HG03432 (cell line): ENCODE results near the gene XXYLT1.

Experiments
- ATAC-seq: cut with Tn5 transposase; IDR thresholded peaks from one replicate; pipeline ENCODE4 v1.9.1; 2021; ENCODE audit warnings: mild to moderate bottlenecking, moderate library complexity; ENCODE audit not compliant: unreplicated experiment

The XXYLT1 gene

DNA sequence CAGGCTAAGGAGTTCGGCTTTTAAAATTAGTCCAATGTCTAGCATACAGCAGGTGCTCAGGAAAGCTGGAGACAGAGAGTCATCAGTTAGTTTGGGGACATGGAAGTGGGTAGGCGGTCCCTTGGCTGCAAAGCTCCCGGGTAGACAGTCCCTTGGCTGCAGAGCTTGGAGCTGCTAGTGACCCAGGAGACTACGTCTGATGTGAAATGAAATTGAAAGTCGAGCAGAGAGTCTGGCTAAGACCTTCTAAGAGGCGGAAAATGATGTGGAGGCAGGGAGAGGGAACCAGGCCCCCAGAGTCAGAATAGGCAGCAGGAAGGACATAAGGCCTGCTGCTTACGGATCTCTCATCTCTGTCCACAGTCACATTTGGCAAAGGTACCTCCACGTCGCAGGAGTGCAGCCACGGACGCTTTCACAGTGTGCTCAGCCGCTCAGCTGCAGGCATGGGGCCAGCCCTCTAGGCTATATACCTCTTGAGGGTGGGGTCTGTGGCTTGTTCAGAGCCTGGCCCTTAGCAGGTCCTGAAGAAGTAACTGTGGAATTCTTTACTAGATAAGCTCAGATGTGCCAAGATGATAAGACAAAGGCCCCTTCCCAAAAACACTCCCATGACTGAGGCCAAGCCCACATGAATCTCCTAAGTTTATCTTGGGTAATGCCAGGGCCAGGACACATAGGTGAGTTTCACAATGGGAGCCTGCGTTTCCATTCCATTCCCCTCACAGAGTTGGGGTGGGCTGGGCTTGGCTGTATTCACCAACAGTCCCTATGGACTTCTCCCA lies 131.7 kb downstream of the XXYLT1 start:
- ATAC-seq = peak; percentile 82

DNA sequence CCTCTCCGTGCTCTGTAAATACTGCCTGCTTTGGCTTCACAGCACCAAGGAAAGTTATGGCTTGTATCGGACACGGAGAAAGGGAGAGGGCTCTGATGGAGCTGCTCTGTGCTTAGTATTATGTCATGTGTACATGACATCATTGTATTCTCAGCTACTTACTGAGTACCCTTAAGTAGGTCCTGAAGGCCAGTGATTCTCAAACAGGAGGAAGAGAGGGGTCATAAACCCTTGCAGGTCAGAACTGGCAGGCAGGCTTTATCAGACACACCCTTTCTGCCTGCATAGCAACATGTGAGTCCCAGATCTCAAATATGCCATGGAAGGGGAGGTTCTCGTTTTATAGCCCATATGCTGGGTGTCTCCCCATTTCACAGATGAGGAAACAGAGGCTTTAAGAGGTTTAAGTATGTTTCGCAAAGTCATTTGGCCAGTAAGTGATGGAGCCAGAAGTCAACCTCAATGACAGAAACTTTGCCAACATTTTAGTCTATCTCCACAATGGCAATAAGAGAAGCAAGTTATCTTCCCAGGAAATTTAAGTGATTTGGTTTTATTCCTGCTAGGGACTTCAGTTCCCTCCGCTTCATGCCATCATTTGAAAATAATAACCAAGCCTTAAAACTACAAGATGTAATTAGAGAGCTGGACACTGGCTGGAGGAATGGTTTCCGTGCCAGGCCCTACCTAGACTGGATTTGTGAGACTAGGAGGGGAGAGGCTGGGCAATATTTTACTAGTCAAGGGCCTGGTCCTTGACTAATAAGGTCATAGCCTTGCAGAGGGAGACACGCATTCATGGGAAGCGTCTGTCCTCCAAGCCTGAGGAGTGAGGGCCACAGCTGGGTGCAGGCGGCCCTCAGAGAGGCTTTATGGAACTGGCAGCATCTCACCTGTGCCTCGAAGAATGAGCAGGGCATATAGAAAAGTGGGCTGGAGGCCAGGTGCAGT lies 133.0 kb downstream of the XXYLT1 start:
- ATAC-seq = no peak

DNA sequence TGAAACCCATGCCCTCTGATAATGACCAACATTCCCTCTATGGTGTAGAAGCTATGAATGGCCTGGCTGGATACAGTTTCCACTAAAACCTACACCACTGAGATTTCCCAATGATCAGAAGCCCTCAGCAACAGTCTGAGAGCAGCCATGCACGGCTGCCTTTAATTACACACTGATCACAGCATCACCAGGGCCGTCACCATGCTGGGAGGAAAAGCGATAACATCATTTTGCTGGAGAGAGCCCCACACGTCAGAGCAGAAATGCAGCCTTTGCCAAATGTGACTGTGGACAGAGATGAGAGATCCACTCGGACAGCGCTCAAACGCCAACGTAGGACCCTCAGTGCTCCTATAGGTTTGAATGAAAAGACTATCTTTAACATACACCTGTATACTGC lies 135.0 kb downstream of the XXYLT1 start:
- no peak for ATAC-seq

DNA sequence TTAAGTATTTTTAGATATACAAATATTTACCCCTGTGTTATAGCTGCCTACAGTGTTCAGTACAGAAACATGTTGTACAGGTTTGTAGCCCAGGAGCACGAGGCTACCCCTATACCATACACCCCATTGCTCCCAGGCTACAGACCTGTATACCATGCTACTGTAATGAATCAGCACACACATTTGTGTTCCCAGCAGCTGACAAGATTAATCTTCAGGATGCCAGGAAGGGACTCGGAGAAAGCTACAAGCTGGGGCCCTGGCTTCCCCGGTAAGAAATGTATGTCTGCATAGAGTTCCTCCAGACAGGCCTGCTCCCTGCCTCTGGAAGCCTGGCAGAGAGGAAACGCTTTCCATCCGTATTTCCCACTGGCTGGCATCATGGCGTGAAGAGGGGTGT lies 136.5 kb downstream of the XXYLT1 start:
- no peak for ATAC-seq

DNA sequence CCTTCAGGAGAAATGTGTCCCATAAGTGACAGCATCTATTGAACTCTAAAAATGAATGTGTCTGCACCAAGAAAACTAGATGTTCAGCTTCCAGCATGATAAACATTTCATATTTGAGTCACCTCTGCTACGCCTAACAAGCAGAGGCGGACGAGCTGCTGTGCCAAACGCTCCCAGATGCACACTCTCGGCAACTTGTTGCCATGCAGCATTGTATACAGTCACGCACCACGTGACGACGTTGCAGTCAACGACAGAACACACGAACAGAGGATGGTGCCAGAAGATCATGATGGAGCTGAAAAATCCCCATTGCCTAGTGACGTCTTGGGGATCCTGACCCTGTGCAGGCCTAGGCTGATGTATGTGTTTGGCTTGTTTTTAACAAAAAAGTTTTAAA lies 137.5 kb downstream of the XXYLT1 start:
- no peak for ATAC-seq

DNA sequence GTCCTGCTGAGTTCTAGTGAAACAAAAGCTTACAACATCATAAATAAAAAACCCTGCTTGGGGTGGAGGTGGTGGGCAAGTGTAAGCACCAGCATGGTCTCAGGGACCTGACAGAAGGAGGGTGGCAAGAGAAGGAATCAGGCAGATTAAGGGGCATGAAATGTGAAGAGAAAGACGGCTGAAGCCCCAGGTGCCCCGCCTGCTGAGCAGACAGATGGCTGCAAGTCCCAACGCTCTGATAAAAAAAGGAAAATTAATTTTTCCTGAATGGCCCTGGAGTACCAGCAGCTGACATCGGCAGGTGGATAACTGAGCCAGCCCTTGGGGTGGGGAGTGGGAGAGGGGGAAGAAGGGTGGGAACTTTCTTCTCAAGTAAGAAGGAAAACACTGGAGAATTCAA lies 137.9 kb downstream of the XXYLT1 start:
- no peak for ATAC-seq

DNA sequence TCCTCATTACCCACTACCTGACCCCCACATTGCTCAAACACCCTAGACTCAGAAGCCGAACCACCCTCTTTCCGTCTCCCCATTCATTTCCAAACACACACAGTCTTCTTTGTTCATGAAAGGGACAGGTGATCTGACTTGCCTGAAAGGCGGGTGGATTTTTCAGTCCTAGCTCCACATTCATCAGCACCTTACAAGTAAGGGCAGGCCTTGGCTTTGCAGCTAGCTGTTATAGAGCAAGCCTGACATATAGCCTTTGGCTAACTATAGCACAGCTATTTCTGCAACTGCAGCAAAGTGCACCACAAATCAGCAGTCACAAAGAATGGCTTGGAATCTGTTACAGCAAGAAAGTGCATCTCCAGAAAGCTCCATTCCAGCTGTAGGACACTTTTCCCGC lies 139.8 kb downstream of the XXYLT1 start:
- no peak for ATAC-seq

DNA sequence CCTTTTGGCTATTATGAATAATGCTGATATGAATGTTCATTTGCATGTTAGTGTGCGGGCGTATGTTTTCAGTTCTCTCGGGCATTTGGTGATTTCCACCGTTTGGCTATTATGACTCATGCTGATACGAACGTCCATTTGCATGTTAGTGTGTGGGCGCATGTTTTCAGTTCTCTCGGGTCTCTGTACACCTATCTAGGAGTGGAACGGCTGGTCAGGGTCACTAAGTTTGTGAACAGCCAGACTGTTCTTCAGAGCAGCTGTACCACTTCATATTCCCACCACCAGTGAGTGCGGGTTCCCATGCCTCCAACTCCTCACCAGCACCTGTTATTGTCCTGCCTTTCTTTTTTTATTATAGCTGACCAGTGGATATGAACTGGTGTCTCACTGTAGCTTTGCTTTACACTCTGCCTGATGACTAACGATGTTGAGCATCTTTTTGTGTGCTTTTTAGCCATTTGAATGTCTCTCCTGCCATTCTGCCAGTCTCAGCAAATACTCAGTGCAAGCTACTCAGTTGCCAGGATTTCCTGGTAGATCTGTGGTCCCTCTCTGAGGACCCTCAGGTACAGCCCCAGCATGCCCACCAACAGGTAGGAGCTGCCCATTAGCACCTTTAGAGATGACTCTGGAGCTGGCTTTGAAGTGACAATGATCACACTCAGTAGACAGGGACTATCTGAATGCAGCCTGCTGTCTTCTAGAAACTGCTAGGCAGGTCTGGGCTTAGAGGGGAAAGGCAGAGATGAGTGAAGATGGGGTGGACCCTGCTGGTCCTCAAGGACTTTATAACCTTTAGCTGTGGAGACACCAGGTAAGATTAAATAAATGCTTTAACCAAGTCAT lies 141.1 kb downstream of the XXYLT1 start:
- ATAC-seq = peak; percentile 92

DNA sequence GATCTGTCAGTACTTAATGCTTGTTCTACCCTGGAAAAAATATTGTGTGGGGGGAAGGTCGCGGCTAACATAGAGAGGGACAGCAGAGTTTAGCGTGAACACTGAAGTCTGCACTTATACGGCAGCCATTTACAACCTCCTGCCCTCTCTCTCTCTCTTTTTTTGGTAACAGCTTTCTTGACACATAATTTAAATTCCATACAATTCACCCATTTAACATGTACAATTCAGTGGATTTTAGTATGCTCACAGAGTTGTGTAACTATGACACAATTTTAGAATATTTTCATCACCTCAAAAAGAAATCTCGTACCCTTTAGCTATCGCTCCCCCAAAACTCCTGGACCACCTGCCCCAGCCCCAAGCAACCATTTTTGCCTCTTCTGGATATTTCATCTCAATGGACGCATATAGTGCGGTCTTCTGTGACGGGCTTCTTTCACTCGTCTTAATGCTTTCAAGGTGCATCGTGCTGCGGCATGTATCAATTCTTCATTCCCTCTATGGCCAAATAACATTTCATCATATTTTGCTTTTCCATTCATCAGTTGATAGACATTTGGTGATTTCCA lies 141.8 kb downstream of the XXYLT1 start:
- ATAC-seq = no peak

DNA sequence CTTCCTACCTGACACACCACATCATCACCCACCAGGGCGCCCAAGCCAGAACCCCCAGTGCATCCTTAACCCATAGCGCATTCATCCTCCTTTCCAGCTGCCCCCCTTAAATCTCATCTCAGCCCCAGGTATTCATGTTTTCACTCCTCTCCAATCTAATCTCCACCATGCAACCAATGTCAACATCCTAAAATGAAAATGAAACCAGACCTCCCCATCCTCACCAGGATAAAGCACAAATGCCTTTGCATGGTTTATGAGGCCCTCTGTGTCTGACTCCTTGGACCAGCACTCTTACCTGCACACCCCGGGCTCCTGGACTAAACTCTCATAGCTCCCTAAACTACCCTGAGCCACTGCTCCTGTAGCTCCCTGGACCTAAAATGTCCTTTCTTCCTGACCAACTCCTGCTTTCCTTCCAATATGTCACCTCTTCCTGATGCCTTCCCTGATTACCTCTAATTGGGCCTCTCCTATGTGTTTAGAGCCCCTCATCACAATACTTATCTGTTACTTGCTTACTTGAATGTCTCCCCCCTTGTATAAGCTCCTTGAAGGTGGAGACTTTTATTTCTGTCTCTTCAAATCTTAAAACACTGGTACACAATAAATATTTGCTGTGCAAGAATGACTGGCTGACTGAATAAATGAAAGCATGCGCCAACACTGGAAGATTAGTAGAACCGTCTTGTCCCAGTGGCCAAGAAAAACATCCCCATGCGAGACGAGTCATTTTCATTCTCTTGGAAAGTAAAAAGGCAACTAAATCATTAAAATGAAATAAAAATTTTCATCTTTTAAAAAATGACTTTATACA lies 142.5 kb downstream of the XXYLT1 start:
- ATAC-seq = no peak

DNA sequence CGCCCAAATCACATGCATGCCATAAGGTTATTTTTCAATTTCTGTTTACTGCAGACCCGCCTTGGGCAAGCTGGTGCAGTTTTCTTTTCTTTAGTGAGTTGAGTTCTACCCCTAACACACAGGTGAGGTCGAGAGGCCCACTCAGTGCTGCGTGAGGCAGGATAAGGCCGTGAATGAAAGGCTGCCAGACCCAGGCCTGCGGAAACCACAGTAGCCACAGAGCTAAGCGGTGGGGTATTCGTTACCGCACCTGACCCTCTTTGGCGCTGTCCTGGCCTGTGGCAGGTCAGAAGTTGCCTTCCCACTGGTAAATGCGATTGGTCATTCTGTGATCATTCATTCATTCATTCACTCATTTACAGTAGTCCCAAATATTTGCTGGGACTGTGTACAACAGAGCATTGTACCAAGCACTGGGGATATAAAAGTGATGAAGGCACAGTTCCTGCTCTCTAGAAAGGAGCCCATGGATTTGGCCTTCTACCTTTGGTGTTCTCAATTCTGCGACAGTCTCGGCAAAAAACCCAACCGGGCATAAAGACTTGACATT lies 144.8 kb downstream of the XXYLT1 start:
- ATAC-seq = no peak

DNA sequence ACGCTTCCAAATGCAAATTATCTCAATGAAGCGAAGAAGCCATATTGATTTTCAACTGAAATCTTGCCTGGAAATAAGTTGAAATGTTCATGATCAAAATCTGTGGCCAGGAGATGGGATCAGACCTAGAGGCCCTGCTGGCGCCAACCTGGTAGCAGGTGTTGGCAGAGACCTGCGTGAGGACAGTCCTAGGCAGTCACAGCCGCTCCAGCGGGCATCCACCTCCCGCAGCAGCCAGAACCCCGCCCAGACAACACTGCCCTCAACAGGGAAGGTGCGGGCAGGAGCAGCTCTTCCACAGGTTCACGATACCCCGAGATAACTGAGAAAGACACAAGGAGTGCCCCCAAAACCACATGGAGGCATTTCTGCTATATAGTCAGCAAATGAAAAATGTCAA lies 145.3 kb downstream of the XXYLT1 start:
- no peak for ATAC-seq

DNA sequence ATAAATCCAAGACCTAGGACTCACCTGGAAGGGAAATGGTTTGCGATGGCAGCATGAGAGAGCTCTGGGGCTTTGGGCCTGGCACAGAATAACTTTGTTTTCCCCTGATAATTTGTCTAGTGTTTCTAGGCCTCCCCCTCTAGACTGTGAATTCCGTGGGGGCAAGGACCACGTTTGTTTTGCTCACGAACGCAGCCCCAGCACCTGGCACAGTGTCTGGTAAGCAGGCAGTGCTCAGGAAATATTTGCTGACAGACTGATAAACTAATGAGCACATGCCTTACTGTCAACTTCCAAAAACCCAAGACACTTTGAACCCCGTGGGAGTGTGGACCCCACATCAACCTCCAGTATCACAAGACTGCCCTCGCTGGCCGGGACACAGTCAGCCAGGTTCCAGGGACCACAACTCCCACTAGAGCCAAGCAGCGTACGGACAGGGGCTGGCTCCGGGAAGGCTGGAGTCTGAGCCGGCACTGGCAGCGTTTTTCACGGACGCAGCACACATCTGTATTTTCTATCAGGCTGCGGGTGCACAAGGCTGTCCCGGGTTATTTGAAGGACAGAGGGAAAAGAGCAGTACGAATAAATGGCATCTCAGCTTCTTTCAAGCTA lies 146.5 kb downstream of the XXYLT1 start:
- ATAC-seq = no peak

DNA sequence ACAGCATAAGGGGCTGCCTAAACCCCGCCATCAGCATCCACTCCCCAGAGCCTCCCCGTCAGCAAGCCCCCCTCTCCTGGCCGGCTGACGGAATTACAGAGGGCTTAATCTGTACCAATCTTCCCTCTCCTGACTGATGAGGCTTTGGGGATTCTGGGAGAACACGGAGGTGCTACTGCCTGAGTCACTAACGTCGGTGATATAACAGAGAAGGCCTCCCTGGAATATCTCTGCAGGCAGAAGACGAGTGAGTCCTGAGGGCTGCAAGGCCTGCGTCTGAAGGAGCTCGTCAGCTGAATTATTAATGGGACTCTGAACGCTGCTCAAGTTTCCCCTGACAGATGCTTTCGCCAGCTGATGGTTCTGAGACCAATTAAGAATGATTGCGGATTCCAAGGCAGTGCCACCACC lies 147.7 kb downstream of the XXYLT1 start:
- no peak for ATAC-seq

DNA sequence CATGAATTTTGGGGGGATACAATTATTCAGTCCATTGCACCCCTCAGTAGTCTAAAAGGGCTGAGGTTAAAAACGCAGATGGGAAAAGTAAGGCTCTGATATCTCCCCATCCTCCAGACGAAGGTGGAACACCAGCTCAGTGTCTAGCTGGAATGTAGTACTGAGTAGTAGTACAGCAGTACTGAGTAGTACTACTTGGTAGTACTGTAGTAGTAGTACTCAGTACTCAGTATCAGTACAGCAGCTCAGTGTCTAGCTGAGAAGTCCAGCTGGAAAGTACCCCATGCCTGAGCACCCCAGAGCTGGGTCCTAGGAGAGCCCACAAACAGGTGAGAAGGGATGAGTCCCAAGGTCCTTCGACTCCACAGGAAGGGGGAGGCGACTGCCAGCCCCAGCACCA lies 148.7 kb downstream of the XXYLT1 start:
- no peak for ATAC-seq

DNA sequence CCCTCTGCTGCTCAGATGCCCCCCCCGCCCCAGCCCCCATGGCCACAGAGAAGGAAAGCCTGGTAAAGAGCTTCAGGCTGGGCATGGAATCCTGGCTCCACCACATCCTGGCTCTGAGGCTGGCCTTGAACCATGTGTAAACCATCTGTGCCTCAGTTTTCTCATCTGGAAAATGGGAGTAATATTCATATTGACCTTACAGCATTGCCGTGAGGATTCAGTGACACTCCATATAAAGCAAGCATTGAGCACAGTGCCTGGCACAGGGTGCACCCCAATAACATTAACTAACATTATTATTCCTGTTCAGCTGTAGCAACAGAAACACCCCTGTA lies 150.7 kb downstream of the XXYLT1 start:
- ATAC-seq = no peak

DNA sequence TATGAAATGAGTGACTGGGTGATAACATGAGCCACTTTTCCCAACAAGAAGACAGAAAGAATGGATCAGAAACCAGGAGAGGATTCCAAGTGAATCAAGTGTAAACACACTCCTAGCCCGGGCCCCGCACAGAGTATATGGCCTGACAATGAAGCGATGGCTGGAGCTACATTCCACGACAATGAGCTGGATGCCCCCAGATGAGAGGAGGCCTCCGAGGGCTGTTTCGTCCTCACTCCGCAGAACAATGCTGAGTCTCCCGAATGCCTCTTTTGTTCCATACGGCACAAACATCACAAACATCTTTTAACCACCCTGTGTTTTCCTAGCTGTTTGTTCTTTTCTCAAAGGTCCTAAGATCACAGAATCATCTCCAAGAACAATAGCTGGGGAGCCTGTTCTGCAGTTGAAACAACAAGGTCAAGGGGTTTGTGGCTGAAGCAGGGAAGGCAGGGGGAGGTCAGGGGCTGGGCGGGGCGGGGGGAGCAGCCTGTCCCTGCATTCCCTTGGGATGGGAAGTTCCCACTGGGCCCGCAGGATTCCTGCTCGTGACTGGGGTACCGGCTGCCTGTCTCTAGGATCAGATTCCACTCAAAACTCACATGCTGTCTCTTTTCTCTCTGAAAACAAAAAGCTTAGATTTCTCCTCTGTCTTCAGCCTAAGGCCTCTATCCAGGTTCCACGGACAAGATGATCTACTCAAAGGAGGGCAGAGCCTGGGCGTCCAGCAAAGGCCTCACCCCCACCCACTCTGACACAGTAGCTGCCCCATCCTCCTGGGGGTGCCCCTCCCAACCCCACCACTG lies 151.3 kb downstream of the XXYLT1 start:
- ATAC-seq = no peak

DNA sequence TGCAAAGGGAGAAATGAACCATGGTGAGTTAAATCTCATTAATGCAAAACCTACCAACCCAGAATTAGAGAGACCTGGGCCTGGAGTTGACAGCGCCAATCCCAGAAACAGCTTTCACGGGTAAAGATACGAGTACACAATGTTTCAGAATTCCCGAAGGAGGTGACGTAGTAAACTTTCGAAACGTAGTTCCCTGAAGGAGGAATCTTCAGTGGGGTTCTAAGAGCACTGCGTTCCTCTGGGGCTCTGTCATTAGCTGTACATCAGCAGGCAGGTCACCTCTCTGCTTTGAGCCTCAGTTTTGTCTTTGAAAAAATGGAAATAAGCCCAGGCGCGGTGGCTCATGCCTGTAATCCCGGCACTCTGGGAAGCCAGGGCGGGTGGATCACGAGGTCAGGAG lies 152.3 kb downstream of the XXYLT1 start:
- ATAC-seq = no peak
